Ecto neural progenitor cell (in vitro differentiated cells): ENCODE data around the gene TPSB2.
"Not testable (repeated sequence)": the region's sequence is repeated elsewhere in the genome, so short reads cannot be mapped to it uniquely, and the experiment has no call there.

Source experiments
- DNase-seq: peaks from one replicate; pipeline ENCODE4 v3.0.0-alpha.2; 2018; ENCODE audit warnings: low spot score

Gene TPSB2

GRCh38 chr16:1199347-1200013 is 30.5 kb downstream of the TPSB2 start:
- no peak for DNase-seq

DNA sequence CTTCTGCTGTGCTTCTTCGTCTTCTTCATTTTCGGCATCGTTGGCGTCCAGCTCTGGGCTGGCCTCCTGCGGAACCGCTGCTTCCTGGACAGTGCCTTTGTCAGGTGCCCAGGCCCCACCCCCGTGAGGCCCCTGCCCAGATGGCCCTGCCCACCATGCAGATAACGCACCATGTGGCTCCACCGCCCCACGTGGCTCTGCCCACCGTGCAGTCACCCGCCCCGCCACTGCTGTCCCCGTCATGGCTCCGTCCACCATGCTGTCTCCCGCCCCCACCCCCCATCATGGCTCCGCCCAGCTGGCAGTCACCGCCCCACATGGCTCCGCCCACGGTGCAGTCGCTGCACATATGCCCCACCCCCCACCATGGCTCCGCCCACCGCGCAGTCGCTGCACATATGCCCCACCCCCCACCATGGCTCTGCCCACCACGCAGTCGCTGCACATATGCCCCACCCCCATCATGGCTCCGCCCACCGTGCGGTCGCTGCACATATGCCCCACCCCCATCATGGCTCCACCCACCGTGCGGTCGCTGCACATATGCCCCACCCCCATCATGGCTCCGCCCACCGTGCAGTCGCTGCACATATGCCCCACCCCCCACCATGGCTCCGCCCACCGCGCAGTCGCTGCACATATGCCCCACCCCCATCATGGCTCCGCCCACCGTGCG is 31.2 kb downstream of the TPSB2 start:
- DNase-seq = not testable (repeated sequence)

GRCh38 chr16:1198194-1198593 is 31.8 kb downstream of the TPSB2 start:
- no peak for DNase-seq

DNA sequence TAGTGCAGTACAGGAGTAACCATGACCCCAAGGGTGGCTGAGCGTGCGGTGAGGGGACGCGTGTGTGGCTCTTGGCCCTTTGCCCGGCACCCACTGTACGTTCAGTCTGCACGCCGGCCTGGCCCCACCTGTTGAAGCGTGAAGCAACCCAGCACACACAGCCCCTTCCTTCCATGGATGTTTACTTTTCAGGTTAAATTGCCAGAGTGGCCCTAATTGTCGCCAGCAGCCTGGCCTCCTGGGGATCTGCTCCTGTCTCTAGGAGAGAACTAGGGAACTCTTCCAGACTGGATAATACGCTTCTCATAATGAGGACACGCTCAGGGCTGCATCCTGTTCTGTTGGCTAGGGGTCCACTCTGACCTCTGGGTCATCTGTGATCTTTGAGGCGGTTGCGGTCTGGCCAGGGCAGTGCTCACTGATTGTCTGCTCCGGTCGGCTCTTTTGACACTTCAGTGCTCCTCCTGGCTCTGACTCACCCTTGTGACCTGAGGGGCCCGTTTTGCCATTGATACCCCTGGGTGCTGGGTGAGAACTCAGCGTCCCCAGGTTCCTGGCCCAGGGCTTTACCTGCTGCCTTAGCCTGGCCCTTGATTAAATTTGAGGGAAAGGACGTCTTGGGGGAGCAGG is 32.6 kb downstream of the TPSB2 start:
- no peak for DNase-seq

DNA sequence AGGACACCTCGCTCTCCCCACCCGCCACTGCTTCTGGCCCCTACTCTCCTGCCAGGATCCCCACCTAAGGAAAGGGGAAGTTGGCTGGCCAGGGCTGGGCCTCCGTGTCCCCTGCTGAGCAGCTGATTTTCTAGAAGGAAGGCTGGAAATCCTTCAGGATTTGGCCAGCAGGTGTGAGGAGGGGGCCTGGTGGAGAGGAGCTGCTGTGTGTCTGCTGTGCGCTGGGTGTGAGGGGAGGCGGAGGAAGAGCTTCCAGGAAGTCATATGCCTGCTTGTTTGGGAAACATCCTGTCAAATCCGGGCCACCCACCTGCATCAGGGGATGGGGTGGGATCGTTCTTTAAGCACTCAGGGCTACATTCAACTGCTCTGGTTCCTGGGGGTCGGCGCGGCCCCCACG is 33.5 kb downstream of the TPSB2 start:
- no peak for DNase-seq

DNA sequence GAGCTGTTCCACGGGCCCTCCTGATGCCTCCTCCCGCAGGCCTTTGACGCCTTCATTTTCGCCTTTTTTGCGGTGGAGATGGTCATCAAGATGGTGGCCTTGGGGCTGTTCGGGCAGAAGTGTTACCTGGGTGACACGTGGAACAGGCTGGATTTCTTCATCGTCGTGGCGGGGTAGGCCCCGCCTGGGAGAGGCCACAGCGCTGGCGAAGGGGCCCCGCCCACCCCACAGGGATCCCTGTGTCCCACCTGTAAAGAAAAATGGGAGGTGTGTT is 34.7 kb downstream of the TPSB2 start:
- DNase-seq = no peak

- peak; percentile 71 for DNase-seq
These were observed 35.2 kb downstream of the TPSB2 start for GRCh38 chr16:1194665-1195392.

DNA sequence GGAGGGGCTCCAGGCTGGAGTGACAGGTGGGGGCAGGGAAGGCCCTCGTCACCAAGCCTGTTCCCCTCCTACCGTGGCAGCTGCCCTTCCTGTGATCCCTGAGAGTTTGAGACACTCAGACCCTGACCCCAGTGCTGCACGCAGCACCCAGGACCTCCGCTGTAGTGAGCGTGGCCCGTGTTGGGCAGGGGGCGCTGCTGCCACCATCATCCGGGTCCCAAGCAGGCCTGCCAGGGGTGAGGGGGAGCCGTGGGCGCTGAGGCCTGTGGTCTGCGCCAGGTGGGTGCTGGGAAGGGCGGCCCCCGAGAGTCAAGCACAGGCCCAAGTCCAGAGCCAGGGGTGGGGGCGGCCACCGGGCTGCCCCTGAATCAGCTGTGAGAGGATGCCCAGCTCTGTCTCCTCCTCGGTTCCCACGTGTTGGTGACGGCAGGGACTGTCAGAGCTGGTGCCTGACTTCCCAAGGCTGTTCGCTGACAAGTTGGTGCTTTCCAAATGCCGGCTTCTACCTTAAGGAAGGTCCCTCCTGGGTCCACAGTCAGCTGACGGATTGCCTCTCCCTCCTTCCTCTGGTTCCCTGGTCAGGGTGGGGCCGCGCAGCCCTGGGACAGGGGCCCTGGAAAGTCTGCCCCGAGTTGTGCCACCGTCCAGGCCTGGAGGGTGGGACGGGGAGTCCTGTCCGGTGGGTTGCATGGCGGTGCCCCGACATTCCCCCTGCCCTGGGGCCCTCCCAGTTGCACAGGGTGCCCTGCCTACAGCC is 36.0 kb downstream of the TPSB2 start:
- peak; percentile 48 for DNase-seq

DNA sequence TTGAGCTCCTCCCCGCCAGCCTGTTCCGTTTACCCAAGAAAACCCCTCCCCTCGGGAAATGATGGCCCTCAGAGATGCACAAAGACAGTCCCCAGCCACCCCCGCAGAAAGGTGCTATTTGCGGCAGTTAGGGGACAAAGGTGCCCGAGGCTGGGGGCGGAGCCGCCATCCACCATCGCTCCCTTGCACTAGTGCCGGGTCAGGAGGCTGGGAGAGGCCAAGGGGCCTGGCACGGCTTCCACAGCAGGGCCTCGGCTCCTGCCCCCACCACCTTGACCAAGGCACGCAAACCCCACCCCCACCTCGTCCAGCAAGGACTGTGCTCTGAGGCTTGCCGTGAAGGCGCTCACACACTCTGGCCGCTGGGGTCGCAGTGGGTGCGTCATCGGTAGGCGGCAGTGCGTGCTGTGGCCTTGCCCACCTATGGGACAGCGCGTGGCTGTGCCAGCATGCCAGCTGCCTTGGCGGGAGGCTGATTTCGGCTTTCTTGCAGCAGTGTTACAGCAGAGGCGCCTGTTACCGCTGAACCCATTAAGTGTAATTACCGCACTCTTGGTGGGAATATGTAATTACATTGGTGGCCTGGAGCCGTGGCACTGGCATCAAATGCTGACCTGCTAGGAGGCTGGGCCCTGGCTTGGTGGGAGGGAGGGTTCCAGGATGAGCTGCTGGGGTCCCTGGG is 36.7 kb downstream of the TPSB2 start:
- DNase-seq = no peak

DNA sequence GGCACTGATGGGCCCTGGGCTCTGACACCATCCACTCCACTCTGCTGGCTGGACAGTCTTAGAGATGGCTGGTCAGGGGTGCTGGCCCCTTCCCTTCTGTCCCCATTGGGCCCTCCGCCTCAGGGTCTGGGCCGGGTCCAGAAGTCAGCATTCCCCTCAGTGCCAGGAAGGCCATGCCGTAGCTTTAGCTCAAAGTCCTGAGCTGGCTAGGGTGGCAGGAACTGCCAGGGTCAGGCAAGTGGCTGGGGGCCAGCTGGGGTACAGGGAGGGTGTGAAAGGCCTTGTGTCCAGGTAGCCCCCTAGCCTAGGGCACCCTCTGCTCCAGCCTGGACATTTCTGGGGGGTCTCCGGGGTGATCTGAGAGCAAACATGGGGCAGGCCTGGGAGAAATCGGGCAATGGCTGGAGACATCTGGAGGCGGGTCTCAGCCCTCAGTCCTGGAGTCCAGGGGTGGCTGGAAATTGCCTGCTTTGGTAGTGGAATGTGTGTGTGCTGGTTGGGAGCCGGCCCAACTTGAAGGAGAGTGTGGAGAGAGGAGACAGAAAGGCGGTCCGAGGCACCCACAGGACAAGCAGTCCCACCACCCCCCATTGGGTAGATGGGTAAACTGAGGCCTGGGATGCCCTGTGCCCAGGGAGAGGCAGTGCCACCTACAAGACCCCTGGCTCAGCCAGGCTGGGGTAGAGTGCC is 37.5 kb downstream of the TPSB2 start:
- no peak for DNase-seq

- DNase-seq = not testable (repeated sequence)
These were observed 39.2 kb downstream of the TPSB2 start for GRCh38 chr16:1190789-1191188.

- no peak for DNase-seq
These were observed 40.5 kb downstream of the TPSB2 start for GRCh38 chr16:1189455-1189854.

GRCh38 chr16:1188432-1189189 is 41.4 kb downstream of the TPSB2 start:
- DNase-seq = peak; percentile 84

DNA sequence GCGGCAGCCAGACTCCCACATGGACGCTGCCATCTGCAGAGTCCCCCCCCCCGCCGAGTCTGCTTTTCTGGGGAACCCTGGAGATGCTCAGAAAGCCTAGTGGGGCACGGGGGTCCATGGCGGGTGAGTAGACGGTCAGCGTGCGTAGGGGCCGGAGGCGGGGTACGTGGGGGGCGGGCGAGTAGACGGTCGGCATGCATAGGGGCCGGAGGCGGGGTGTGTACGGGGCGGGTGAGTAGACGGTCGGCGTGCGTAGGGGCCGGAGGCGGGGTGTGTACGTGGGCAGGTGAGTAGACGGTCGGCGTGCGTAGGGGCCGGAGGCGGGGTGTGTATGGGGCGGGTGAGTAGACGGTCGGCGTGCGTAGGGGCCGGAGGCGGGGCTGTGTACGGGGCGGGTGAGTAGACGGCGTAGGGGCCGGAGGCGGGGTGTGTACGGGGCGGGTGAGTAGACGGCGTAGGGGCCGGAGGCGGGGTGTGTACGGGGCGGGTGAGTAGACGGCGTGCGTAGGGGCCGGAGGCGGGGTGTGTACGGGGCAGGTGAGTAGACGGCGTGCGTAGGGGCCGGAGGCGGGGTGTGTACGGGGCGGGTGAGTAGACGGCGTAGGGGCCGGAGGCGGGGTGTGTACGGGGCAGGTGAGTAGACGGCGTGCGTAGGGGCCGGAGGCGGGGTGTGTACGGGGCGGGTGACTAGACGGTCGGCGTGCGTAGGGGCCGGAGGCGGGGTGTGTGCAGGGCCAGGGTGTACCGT is 44.4 kb downstream of the TPSB2 start:
- DNase-seq = not testable (repeated sequence)

DNA sequence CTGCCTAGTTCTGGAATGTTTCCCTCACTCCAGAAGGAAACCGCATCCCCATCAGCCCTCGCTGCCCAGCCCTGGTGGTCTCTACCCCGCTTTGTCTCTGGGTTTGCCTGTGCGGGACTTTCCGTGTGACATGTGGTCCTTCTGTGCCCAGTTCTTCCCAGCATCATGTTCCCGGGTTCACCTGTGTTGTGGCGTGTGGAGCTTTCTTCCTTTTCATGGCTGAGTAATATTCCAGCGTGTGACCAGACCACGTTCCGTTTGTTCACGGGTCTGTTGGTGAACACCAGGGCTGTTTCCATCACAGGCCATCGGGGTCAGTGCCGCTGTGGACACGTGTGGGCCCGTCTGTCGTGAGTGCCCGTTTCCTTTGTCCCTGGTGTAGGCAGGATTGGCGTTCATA is 45.0 kb downstream of the TPSB2 start:
- DNase-seq = no peak

DNA sequence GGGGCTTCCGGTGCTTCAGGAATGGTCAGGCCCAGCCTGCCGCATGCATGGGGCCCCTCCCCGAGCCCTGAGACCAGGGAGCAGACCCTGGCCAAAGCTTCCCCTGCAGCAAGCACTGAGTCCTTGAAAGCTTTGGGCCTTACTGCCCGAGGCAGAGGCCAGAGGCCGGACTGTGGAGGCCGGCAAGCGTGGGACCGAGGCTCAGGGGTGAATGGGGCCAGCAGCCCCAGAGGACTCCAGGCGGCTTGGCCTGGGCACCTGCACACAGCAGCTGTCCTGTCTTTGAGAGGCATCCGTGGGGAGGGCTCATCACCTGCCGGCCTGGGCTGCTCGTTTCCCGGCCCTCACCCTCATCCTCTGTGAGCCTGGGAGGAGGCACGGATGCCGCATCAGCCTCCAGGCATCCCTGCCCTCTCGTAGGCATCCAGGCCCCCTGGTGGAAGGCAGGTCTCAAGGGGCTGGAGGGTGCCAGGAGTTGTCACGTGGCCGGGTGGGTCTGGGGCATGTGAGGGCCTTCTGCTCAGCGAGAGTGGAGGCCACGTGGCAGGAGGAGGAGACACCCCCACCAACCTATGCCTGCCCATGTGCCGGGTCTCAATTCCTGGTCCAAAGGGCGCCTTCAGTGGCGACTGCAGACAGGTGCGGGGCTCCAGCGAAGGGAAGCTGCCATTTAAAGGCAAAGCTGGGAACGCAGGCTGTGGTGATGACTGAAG is 45.7 kb downstream of the TPSB2 start:
- no peak for DNase-seq

GRCh38 chr16:1182950-1183907 is 46.8 kb downstream of the TPSB2 start:
- DNase-seq = peak; percentile 65

DNA sequence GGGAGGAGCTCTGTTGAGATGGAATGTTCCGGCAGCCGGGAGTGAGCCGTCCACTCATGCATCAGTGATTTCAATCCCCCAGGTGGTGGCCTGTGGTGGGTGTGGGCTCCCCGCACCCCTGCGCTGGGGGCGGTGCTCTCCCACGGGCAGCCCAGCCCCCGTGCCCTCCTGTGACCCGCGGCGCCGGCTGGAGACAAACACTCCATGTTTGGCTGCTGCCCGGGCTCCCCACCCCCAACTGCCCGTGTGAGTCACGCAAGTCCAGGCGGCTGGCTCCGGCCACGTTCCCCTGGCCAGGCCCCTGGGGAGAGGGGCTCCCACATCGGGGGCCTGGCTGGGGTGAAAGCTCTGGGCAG is 47.7 kb downstream of the TPSB2 start:
- DNase-seq = peak; percentile 60
